PFSK-1 (cell line): ENCODE results near the gene USP30.

ENCODE experiments used
- FOXP2 ChIP-seq: optimal IDR thresholded peaks from 2 replicates; pipeline ENCODE3; 2011; ENCODE audit warnings: borderline replicate concordance, control low read depth, inconsistent platforms; ENCODE audit not compliant: insufficient read depth; ENCODE audit errors: extremely low read length, extremely low read depth
- POLR2AphosphoS5 ChIP-seq: IDR thresholded peaks from 2 replicates; pipeline ENCODE4 v1.6.1; 2012; ENCODE audit warnings: low read depth, mild to moderate bottlenecking, control low read depth, low read length, moderate library complexity
- REST ChIP-seq, 2 experiments: IDR thresholded peaks; 2 replicates each; pipeline versions ENCODE4 v1.6.1 to v1.8.0; 2011 to 2012; ENCODE audit warnings: low read depth in 2 of 2, low read length in 2 of 2, control low read depth in 1 of 2, inconsistent platforms in 1 of 2, mild to moderate bottlenecking in 1 of 2, moderate library complexity in 1 of 2; ENCODE audit not compliant: insufficient read depth in 1 of 2
- SIN3A ChIP-seq: IDR thresholded peaks from 2 replicates; pipeline ENCODE4 v1.6.1; 2012; ENCODE audit warnings: mild to moderate bottlenecking, low read length, moderate library complexity, borderline replicate concordance; ENCODE audit not compliant: insufficient read depth
- TAF1 ChIP-seq: IDR thresholded peaks from 2 replicates; pipeline ENCODE4 v1.6.1; 2012; ENCODE audit warnings: low read length, control low read depth, borderline replicate concordance; ENCODE audit not compliant: insufficient read depth

DNA sequence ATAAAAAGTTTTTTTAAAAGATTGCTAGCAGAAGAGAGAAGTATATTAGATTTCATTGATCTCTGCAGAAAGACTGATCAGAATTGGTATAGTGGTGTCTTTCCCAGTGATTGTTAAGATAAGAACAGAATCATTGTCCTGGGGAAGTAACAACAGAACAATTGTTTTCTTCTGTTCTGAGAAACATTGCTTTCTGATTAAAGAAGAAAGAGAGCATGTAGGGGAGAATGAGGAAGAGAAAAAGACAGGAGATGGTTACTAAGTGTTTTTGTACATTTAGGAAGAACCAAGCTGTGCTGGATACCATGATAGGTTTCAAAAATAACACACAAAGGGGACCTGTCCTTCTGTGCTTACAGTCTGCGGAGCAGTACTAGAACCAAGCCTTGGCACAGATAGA is 5.0 kb downstream of the USP30 start:
- TF ChIP-seq POLR2AphosphoS5: no peak
- TF ChIP-seq TAF1: no peak
- no peak for TF ChIP-seq REST (IDR thresholded peaks at IDR 0.05; ENCODE audit: insufficient read depth in 1 of 2, low read depth in 2 of 2, low read length in 2 of 2)
- TF ChIP-seq SIN3A: no peak
- TF ChIP-seq FOXP2: no peak
